Measurements from ENCODE around the gene DDX24.
A peak's percentile ranks its signal among the peaks of the same experiment; 100 is the strongest.

The DDX24 gene

DNA sequence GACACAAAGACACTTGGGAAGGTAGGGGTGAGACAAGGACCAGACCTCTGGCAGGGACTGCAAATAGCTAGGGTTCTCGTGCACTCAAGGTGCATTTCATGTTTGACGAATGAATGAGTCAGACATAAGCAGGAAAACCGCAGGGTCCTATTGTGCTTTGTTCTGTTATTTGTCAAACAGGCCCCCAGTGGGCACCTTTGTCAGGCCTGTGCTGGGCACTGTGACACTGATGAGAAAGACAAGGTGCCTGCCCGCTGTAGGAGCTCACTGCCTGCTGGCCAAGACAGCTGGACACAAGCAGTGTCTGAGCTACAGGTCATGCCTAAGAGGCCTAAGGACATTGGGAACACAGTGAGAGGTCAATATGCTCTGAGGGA, 52.6 kb downstream of the DDX24 start:
- no peaks in the 10 kb centered on the region for H3K79me2 ChIP-seq (ENCODE audit: control insufficient read depth, insufficient read depth, low read length)
- WGBS (ENCODE audit: extremely low coverage, insufficient coverage, low lambda C conversion rate): no CpG with 5 or more reads among the region's 4 CpGs

GRCh38 chr14:94027566-94028449, 53.2 kb downstream of the DDX24 start:
- Histone ChIP-seq H2BK15ac (replicated peaks; ENCODE audit: low read depth) (no peak overlapping the region), H3K4me1 (ENCODE audit: control insufficient read depth, low read depth, low read length) (no peaks in the 10 kb centered on the region), H3K23ac (ENCODE audit: low read length) (no peak overlapping the region), H4K5ac (ENCODE audit: low read length) (no peak overlapping the region), H3K56ac (ENCODE audit: low read length) (no peak overlapping the region), H2AK5ac (ENCODE audit: low read length) (no peak overlapping the region), H3K4me3 (ENCODE audit: low read length) (no peak overlapping the region), H3K27ac (ENCODE audit: low read depth, low read length) (no peak overlapping the region), H3K9ac (ENCODE audit: low read length) (no peak overlapping the region), H3K79me2 (ENCODE audit: control insufficient read depth, insufficient read depth, low read length) (no peaks in the 10 kb centered on the region), H3K27me3 (ENCODE audit: insufficient read depth, low read length, poor library complexity) (no peaks in the 10 kb centered on the region), H4K8ac (ENCODE audit: low read depth, low read length) (no peak overlapping the region), H3K4me2 (ENCODE audit: low read length) (no peak overlapping the region), H2BK5ac (ENCODE audit: low read length) (no peak overlapping the region), H3K36me3 (ENCODE audit: control insufficient read depth, insufficient read depth, low read length) (no peaks in the 10 kb centered on the region), H3K79me1 (ENCODE audit: low read length) (no peaks in the 10 kb centered on the region), H3K4ac (ENCODE audit: low read depth, low read length) (no peak overlapping the region), H3K18ac (ENCODE audit: low read length) (no peak overlapping the region), H2BK120ac (ENCODE audit: low read depth, low read length) (no peak overlapping the region)
- DNase-seq: no peak
- no CpG with 5 or more reads among the region's 14 CpGs for WGBS (ENCODE audit: extremely low coverage, insufficient coverage, low lambda C conversion rate)

More for the DNA sequence above, 52.6 kb downstream of the DDX24 start:
- no peak overlapping the region for H3K23ac ChIP-seq (ENCODE audit: low read length)
- H3K4ac ChIP-seq (ENCODE audit: low read depth, low read length): no peak overlapping the region
- no peak overlapping the region for H3K18ac ChIP-seq (ENCODE audit: low read length)
- H3K9ac ChIP-seq (ENCODE audit: low read length): no peak overlapping the region
- no peak overlapping the region for H2BK120ac ChIP-seq (ENCODE audit: low read depth, low read length)
- H3K56ac ChIP-seq (ENCODE audit: low read length): no peak overlapping the region
- DNase-seq: no peak
- no peak overlapping the region for H3K4me3 ChIP-seq (ENCODE audit: low read length)
- H2BK15ac ChIP-seq (replicated peaks; ENCODE audit: low read depth): no peak overlapping the region
- no peak overlapping the region for H2AK5ac ChIP-seq (ENCODE audit: low read length)
- no peaks in the 10 kb centered on the region for H3K79me1 ChIP-seq (ENCODE audit: low read length)
- no peaks in the 10 kb centered on the region for H3K4me1 ChIP-seq (ENCODE audit: control insufficient read depth, low read depth, low read length)
- no peaks in the 10 kb centered on the region for H3K36me3 ChIP-seq (ENCODE audit: control insufficient read depth, insufficient read depth, low read length)
- no peak overlapping the region for H4K8ac ChIP-seq (ENCODE audit: low read depth, low read length)
- no peak overlapping the region for H4K5ac ChIP-seq (ENCODE audit: low read length)
- H2BK5ac ChIP-seq (ENCODE audit: low read length): no peak overlapping the region
- H3K27me3 ChIP-seq (ENCODE audit: insufficient read depth, low read length, poor library complexity): no peaks in the 10 kb centered on the region
- no peak overlapping the region for H3K27ac ChIP-seq (ENCODE audit: low read depth, low read length)
- H3K4me2 ChIP-seq (ENCODE audit: low read length): no peak overlapping the region

DNA sequence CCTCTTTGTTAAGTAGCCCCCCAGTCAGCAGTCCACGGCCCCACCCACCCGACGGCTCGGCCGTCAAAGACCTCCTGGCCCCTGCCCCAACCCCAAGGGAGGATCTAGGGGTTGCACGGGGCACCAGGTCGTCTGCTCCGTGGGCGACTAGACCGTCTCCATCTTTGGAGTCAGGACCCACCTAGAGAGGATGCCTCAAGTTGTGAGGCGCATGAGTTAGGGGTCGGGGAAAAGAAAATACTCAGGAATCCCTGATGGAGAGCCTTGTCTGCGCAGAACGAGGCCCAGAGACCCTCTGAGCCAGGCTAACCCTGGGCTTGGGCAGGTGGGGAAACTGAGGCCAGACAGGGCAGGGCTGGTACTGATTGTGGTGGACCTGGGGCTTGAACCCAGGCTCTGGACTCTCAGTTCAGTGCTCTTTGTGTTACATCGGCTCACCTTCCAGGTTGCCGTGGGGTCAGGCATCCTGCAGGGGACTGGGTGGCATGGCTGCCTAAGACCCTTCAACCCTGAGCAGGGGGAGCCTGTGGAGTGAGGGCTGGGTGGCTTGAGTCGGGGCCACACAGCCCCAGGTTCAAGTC, 54.0 kb downstream of the DDX24 start:
- no peak overlapping the region for H3K18ac ChIP-seq (ENCODE audit: low read length)
- no peak overlapping the region for H2AK5ac ChIP-seq (ENCODE audit: low read length)
- H2BK120ac ChIP-seq (ENCODE audit: low read depth, low read length): no peak overlapping the region
- no peak for DNase-seq
- no peak overlapping the region for H3K4me3 ChIP-seq (ENCODE audit: low read length)
- H3K27me3 ChIP-seq (ENCODE audit: insufficient read depth, low read length, poor library complexity): no peaks in the 10 kb centered on the region
- no peaks in the 10 kb centered on the region for H3K79me1 ChIP-seq (ENCODE audit: low read length)
- H3K79me2 ChIP-seq (ENCODE audit: control insufficient read depth, insufficient read depth, low read length): no peaks in the 10 kb centered on the region
- H3K27ac ChIP-seq (ENCODE audit: low read depth, low read length): no peak overlapping the region
- H3K4me1 ChIP-seq (ENCODE audit: control insufficient read depth, low read depth, low read length): no peaks in the 10 kb centered on the region
- peak overlapping the region; percentile 83 for H3K56ac ChIP-seq (ENCODE audit: low read length)
- no peaks in the 10 kb centered on the region for H3K36me3 ChIP-seq (ENCODE audit: control insufficient read depth, insufficient read depth, low read length)
- H3K9ac ChIP-seq (ENCODE audit: low read length): peak overlapping the region; percentile 53
- peak overlapping the region; percentile 28 for H3K4ac ChIP-seq (ENCODE audit: low read depth, low read length)
- H2BK5ac ChIP-seq (ENCODE audit: low read length): no peak overlapping the region
- H4K5ac ChIP-seq (ENCODE audit: low read length): no peak overlapping the region
- no peak overlapping the region for H4K8ac ChIP-seq (ENCODE audit: low read depth, low read length)
- no peak overlapping the region for H3K23ac ChIP-seq (ENCODE audit: low read length)
- no peak overlapping the region for H2BK15ac ChIP-seq (replicated peaks; ENCODE audit: low read depth)
- no CpG with 5 or more reads among the region's 17 CpGs for WGBS (ENCODE audit: extremely low coverage, insufficient coverage, low lambda C conversion rate)
- H3K4me2 ChIP-seq (ENCODE audit: low read length): peak overlapping the region; percentile 35

GRCh38 chr14:94026173-94026888, 54.7 kb downstream of the DDX24 start, which contains the start of gene OTUB2:
OTUB2 (plus strand) TSS chr14:94026340; CDS start chr14:94026538, 198 bp downstream.
- Histone ChIP-seq H3K4ac (ENCODE audit: low read depth, low read length) (peak within 1 kb of the TSS; percentile 28), H3K27ac (ENCODE audit: low read depth, low read length) (no peak within 1 kb of the TSS), H3K9ac (ENCODE audit: low read length) (peak within 1 kb of the TSS; percentile 53), H3K4me1 (ENCODE audit: control insufficient read depth, low read depth, low read length) (no peaks in the 10 kb centered on the region), H3K36me3 (ENCODE audit: control insufficient read depth, insufficient read depth, low read length) (no peaks in the 10 kb centered on the region), H3K4me3 (ENCODE audit: low read length) (peak within 1 kb of the TSS; percentile 34), H3K27me3 (ENCODE audit: insufficient read depth, low read length, poor library complexity) (no peaks in the 10 kb centered on the region), H2BK5ac (ENCODE audit: low read length) (no peak within 1 kb of the TSS), H3K4me2 (ENCODE audit: low read length) (peak within 1 kb of the TSS; percentile 35), H2BK120ac (ENCODE audit: low read depth, low read length) (no peak within 1 kb of the TSS), H3K79me2 (ENCODE audit: control insufficient read depth, insufficient read depth, low read length) (no peaks in the 10 kb centered on the region), H2BK15ac (replicated peaks; ENCODE audit: low read depth) (no peak within 1 kb of the TSS), H3K23ac (ENCODE audit: low read length) (no peak within 1 kb of the TSS), H4K8ac (ENCODE audit: low read depth, low read length) (no peak within 1 kb of the TSS), H3K56ac (ENCODE audit: low read length) (peak within 1 kb of the TSS; percentile 83), H3K79me1 (ENCODE audit: low read length) (no peaks in the 10 kb centered on the region), H3K18ac (ENCODE audit: low read length) (peak within 1 kb of the TSS; percentile 62), H4K5ac (ENCODE audit: low read length) (no peak within 1 kb of the TSS), H2AK5ac (ENCODE audit: low read length) (no peak within 1 kb of the TSS)
- no CpG with 5 or more reads among the region's 74 CpGs for WGBS (ENCODE audit: extremely low coverage, insufficient coverage, low lambda C conversion rate)
- DNase-seq: peak; percentile 100

DNA sequence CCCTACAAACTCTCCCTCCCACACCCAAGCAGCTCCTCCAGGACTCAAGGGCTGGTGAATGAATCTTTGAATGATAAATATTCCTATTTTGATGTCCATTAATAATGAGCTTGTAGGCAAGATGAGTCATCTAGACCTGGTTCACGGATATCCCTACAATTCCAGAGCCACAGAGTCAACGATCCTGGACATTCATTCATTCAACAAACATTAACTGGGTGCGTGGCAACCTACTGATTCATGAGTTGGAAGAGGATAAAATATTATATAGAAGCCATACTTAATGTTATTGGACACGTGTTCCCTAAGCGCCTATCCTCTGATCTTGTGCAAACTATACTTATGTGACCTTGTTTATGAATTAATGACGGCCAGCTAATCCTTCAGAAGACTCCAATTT, 55.3 kb downstream of the DDX24 start:
- H3K79me2 ChIP-seq (ENCODE audit: control insufficient read depth, insufficient read depth, low read length): no peaks in the 10 kb centered on the region
- H3K27me3 ChIP-seq (ENCODE audit: insufficient read depth, low read length, poor library complexity): no peaks in the 10 kb centered on the region
- no peak overlapping the region for H3K9ac ChIP-seq (ENCODE audit: low read length)
- no peak overlapping the region for H2AK5ac ChIP-seq (ENCODE audit: low read length)
- WGBS (ENCODE audit: extremely low coverage, insufficient coverage, low lambda C conversion rate): no CpG with 5 or more reads among the region's 6 CpGs
- no peak for DNase-seq
- H3K4me1 ChIP-seq (ENCODE audit: control insufficient read depth, low read depth, low read length): no peaks in the 10 kb centered on the region
- H3K56ac ChIP-seq (ENCODE audit: low read length): no peak overlapping the region
- no peak overlapping the region for H4K5ac ChIP-seq (ENCODE audit: low read length)
- no peak overlapping the region for H3K18ac ChIP-seq (ENCODE audit: low read length)
- no peak overlapping the region for H2BK15ac ChIP-seq (replicated peaks; ENCODE audit: low read depth)
- no peak overlapping the region for H2BK120ac ChIP-seq (ENCODE audit: low read depth, low read length)
- no peak overlapping the region for H3K4me2 ChIP-seq (ENCODE audit: low read length)
- no peaks in the 10 kb centered on the region for H3K36me3 ChIP-seq (ENCODE audit: control insufficient read depth, insufficient read depth, low read length)
- no peak overlapping the region for H4K8ac ChIP-seq (ENCODE audit: low read depth, low read length)
- H3K4me3 ChIP-seq (ENCODE audit: low read length): no peak overlapping the region
- H3K4ac ChIP-seq (ENCODE audit: low read depth, low read length): no peak overlapping the region
- no peak overlapping the region for H2BK5ac ChIP-seq (ENCODE audit: low read length)
- no peaks in the 10 kb centered on the region for H3K79me1 ChIP-seq (ENCODE audit: low read length)
- H3K23ac ChIP-seq (ENCODE audit: low read length): no peak overlapping the region
- H3K27ac ChIP-seq (ENCODE audit: low read depth, low read length): no peak overlapping the region

Measured in mesendoderm (in vitro differentiated cells).